Measurements from ENCODE around the gene MRPS6.

- TF ChIP-seq CEBPB (IDR thresholded peaks at IDR 0.05; ENCODE audit: low read depth, low read length) (no peak), FOS (IDR thresholded peaks at IDR 0.05; ENCODE audit: low read depth, low read length) (no peak), CTCF (conservative IDR thresholded peaks at IDR 0.05; ENCODE audit: low read depth, low read length) (no peak), POLR2A (IDR thresholded peaks at IDR 0.05; ENCODE audit: low read depth, low read length) (no peak), USF2 (IDR thresholded peaks at IDR 0.05; ENCODE audit: low read depth, low read length) (no peak), BHLHE40 (IDR thresholded peaks at IDR 0.05; ENCODE audit: low read depth, low read length) (no peak), RFX5 (IDR thresholded peaks at IDR 0.05; ENCODE audit: low read depth, low read length) (no peak), MXI1 (IDR thresholded peaks at IDR 0.05; ENCODE audit: borderline replicate concordance, low read depth, low read length) (no peak), RAD21 (IDR thresholded peaks at IDR 0.05; ENCODE audit: low read length) (no peak), CHD1 (IDR thresholded peaks at IDR 0.05; ENCODE audit: low read depth, low read length) (no peak), RCOR1 (IDR thresholded peaks at IDR 0.05; ENCODE audit: insufficient replicate concordance, low read length) (no peak), NFE2L2 (IDR thresholded peaks at IDR 0.05; ENCODE audit: low read depth, low read length) (no peak), SMC3 (IDR thresholded peaks at IDR 0.05; ENCODE audit: low read depth, low read length) (no peak), MAZ (IDR thresholded peaks at IDR 0.05; ENCODE audit: borderline replicate concordance, low read depth, low read length) (no peak)
Measured at GRCh38 chr21:34035619-34036354, 37.6 kb upstream of the MRPS6 start.
